C4-2B (cell line): ENCODE data around the gene GRID1.

Source experiments
- H3K27ac ChIP-seq: fragments of 450-650 bp; 2 replicates; pipeline ENCODE4 v1.5.1; 2017
- ZFX ChIP-seq: fragments of 450-650 bp; IDR thresholded peaks from 2 replicates; pipeline ENCODE4 v1.6.1; 2017
- TF ChIP-seq, protein P1 (sequence below): fragments of 450-650 bp; conservative IDR thresholded peaks from 2 replicates; pipeline ENCODE4 v1.5.1; 2017; ENCODE audit warnings: mild to moderate bottlenecking

Gene GRID1

DNA sequence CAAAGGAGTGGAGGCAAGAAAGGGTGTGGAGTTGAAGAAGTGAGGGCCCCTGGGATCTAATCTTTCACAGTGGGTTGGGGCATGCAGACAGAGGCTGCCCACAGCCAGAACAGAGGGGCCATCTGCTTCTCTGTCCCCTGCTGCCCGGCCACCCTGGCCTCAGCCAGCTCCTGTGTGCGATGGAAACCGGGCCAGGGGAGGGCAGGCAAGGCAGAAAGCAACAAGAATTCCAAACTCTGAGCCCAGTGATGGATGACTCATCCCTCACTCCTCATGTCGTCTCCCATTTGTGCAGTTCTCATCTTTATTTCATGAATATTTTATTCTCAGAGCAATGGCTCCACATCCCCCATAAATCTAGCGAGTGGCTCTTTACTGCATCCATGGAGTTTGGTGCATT, 757.1 kb downstream of the GRID1 start:
- H3K27ac ChIP-seq = no peak overlapping the region
- TF ChIP-seq ZFX = no peak
- TF ChIP-seq, protein P1, sequence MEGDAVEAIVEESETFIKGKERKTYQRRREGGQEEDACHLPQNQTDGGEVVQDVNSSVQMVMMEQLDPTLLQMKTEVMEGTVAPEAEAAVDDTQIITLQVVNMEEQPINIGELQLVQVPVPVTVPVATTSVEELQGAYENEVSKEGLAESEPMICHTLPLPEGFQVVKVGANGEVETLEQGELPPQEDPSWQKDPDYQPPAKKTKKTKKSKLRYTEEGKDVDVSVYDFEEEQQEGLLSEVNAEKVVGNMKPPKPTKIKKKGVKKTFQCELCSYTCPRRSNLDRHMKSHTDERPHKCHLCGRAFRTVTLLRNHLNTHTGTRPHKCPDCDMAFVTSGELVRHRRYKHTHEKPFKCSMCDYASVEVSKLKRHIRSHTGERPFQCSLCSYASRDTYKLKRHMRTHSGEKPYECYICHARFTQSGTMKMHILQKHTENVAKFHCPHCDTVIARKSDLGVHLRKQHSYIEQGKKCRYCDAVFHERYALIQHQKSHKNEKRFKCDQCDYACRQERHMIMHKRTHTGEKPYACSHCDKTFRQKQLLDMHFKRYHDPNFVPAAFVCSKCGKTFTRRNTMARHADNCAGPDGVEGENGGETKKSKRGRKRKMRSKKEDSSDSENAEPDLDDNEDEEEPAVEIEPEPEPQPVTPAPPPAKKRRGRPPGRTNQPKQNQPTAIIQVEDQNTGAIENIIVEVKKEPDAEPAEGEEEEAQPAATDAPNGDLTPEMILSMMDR = no peak

DNA sequence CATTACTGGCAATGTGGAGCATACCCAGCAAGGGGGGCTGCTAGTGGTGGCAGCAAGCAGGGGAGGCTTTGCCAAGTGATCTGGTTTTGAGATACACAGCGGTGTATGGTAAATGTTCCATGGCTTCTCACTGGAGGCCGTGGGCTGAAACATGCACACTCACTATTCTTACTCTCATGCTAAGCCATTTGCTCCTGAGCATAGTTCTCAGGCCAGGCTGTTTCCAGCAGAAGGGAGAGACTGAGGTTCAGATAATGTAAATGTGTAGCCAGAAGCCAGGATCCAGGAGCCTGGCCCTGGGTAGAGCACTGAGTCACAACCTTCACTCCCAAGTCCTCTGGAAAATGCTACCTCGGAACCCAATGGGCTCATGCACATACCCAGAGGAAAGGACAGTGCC, 757.9 kb downstream of the GRID1 start:
- H3K27ac ChIP-seq = no peak overlapping the region
- TF ChIP-seq, protein P1 = no peak

DNA sequence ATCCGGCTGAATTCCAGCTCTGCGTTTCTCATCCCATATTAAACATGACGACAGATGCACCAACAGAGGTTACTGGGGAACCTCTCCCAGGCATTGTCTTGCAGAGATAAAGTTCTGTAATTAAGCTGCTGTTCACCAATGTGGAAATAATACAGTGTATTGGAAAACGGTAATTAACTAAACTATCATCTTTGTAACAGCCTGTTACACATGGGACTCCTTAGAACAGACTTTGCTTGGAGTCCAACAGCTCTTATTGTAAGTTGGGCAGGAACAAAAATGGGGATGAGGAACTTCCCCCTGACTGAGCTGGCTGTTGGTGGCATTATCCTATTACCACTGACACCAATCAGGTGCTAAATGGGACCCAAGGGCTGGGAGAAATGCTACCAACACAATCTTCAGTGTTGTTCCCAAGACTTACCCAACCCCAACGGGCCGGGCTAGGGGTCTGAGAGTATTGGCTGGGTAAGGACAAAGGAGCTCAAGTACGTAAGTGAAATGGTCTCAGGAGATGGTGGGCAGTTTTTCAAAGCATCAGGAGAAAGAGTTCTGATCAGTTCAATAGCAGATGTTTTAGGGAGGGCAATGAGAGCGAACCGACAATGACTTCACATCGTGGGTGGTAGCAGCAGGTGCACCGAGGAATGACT, 759.4 kb downstream of the GRID1 start:
- no peak overlapping the region for H3K27ac ChIP-seq
- TF ChIP-seq ZFX = no peak
- TF ChIP-seq, protein P1 = no peak

DNA sequence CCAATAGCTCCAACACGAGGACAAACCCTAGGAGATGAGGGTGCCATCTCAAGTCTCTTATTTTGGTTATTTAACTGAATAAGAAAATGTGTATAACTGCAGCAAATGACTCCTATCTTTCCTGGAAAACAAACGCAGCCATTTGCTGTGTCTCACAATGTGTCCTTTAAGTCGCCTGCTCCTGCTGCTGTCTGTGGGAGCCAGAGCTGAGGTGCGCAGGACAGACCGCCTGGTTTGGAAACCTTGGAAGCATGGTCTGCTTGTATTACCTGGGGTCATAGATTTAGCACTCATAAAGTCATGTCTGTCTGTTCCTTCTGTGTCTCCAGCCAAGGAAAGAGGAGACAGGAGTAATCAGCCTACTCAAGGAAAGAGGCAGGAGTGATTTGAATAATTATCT, 760.2 kb downstream of the GRID1 start:
- H3K27ac ChIP-seq = no peak overlapping the region

DNA sequence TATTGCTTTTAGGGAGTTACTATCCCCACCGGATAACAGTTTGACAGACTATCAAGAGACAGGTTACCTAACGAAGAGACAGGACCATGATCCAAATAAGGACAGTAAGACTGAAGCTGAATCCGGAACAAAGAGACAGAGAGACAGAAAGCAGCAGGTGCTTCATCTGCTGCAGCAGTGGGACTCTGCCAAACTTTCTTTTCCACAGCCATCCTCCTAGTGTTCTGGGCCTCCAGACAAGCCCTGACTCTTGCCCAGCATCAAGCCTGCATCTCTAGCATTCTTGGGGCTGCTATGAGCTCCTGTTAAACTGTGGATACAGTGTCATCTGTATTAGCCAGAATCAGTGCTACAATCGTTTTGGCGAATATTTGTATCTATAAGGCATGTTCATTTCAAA, 761.7 kb downstream of the GRID1 start:
- H3K27ac ChIP-seq = no peak overlapping the region
- no peak for TF ChIP-seq ZFX
- TF ChIP-seq, protein P1 = no peak

More for the DNA sequence above, 760.2 kb downstream of the GRID1 start:
- TF ChIP-seq, protein P1 = no peak
- TF ChIP-seq ZFX = no peak

DNA sequence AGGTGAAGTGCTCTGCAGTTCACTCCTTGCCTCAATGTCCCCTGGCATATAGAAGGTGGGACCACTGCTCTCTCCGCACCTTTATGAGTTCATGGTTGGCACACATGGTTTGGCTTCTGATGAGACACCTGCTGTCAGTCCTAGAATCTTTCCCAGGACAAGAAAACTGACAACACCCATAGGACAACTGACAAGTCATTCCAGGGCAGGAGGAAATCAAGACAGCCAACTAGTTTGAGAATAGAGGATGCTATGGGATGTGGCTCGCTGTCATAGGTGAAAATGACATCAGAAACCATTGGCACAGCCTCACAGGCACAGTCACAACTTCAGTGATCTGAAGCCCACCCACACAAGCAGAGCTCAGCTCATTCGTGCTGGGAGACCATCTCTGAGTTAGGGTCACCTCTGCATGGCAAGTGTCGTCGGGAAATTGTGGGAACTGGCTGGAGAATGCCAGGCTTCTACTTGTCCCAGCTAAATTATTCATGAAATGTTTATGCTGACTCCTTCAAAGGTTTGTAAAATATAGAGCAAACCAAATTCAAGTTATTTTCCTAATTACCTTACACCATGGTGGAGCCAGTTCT, 762.4 kb downstream of the GRID1 start:
- no peak overlapping the region for H3K27ac ChIP-seq
- TF ChIP-seq, protein P1 = no peak
- no peak for TF ChIP-seq ZFX

DNA sequence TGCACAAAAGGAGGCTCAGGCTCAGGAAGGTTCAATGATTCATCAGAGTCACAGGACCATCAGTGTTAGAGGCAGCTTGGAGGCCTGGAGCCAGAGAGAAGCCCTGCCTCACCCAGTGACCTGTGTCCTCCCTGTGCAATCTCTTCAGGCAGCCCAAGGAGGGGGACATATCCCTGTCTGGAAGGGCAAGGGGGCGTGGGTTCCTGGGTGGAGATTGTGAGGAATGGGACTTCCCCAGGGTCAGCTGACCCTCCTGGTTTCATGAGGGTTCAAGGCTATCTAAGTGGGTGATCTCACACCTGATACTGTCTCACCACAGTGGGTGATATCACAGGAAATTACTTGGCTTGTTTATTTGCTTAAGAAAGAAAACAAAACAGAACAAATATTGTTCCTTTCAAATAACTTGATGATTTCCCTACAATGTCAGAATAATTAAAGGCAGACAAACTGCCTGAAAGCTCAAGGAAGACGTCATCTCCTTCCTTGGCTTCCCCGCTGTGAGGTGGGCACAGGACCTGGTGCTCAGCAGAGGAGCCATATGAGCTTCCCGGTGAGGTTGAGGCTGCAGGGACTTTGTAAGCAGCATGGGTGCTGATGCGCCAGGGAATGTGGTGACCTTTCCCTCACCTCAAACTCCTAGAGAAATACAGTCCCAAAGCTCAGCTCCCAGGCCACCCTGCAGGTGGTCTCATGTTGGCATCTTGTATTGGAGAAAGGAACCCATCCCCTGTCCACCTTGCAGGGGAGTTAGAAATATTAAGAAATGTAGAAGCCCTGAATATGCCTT, 763.2 kb downstream of the GRID1 start:
- no peak overlapping the region for H3K27ac ChIP-seq
- TF ChIP-seq, protein P1 = no peak
- no peak for TF ChIP-seq ZFX
